Measurements from ENCODE around the gene ICA1. TPM values are rescaled to one million over a fixed set of nuclear protein-coding genes. Genes with fewer than 3 reads are reported as not detected.

Gene ICA1
- total RNA-seq, 1 donor from 2014 or later, result 13.1 TPM

GRCh38 chr7:8208816-8209215 is 53.2 kb downstream of the ICA1 start:
- no peaks in the 10 kb centered on the region for H3K36me3 ChIP-seq
- Mint-ChIP-seq H3K36me3 (no peaks in the 10 kb centered on the region), H3K9me3 (no peaks in the 10 kb centered on the region), H3K4me1 (peaks cover 52% of the 10 kb centered on the region), H3K4me3 (no peak overlapping the region), H3K27me3 (ENCODE audit: insufficient read depth, low read depth) (no peaks in the 10 kb centered on the region), H3K27ac (no peak overlapping the region)
- H2AFZ ChIP-seq (replicated peaks), result no peak overlapping the region
- H3K4me3 ChIP-seq, result no peak overlapping the region
- H3F3A ChIP-seq (ENCODE audit: low read depth), result no peaks in the 10 kb centered on the region
- peaks cover 43% of the 10 kb centered on the region for H3K4me1 ChIP-seq
- DNase-seq (ENCODE audit: low spot score), result no peak
- H3K27me3 ChIP-seq, result no peaks in the 10 kb centered on the region
- H3K9me3 ChIP-seq (ENCODE audit: low read depth), result no peaks in the 10 kb centered on the region
- no peaks in the 10 kb centered on the region for H3K79me2 ChIP-seq (ENCODE audit: low read depth)
- H3K9ac ChIP-seq, result no peak overlapping the region
- no peak for TF ChIP-seq EZH2 (IDR thresholded peaks at IDR 0.05)
- no peak for TF ChIP-seq EZH2phosphoT487 (IDR thresholded peaks at IDR 0.05)
- TF ChIP-seq CTCF (IDR thresholded peaks at IDR 0.05), result no peak
- no peak overlapping the region for H3K4me2 ChIP-seq
- H4K20me1 ChIP-seq (ENCODE audit: low read depth), result no peaks in the 10 kb centered on the region
- no peak overlapping the region for H3K27ac ChIP-seq

DNA sequence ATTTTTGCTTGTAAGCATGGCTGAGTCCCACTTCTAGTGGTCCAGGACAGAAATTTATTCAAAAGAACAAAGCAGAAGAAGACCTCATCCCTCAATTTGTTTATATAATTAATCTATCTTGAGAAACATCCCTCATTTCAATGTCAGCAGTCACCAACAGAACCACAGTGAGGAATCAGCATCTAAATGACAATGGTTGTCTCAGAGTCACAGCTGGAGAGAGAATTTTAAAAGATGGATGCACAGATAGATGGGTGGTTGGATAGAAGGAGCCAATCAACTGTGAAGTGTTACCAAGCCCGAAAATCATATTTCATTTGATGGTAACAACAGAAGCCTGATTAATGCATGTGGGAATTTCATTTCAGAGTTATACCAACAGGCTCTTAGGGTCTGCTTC is 55.0 kb downstream of the ICA1 start:
- no peaks in the 10 kb centered on the region for H3K27me3 Mint-ChIP-seq (ENCODE audit: insufficient read depth, low read depth)
- Histone ChIP-seq H3K79me2 (ENCODE audit: low read depth) (no peaks in the 10 kb centered on the region), H3K36me3 (no peaks in the 10 kb centered on the region), H3K27me3 (no peaks in the 10 kb centered on the region), H3K4me2 (no peak overlapping the region), H2AFZ (replicated peaks) (no peak overlapping the region), H3F3A (ENCODE audit: low read depth) (no peaks in the 10 kb centered on the region), H3K4me3 (no peak overlapping the region), H3K27ac (no peak overlapping the region), H3K9ac (no peak overlapping the region), H3K9me3 (ENCODE audit: low read depth) (no peaks in the 10 kb centered on the region), H3K4me1 (peaks cover 32% of the 10 kb centered on the region), H4K20me1 (ENCODE audit: low read depth) (no peaks in the 10 kb centered on the region)
- H3K4me1 Mint-ChIP-seq, result peaks cover 45% of the 10 kb centered on the region
- TF ChIP-seq CTCF (IDR thresholded peaks at IDR 0.05), result no peak
- no peak for TF ChIP-seq EZH2phosphoT487 (IDR thresholded peaks at IDR 0.05)
- DNase-seq (ENCODE audit: low spot score), result no peak
- no peak overlapping the region for H3K4me3 Mint-ChIP-seq
- H3K36me3 Mint-ChIP-seq, result no peaks in the 10 kb centered on the region
- peak overlapping the region; percentile 92 for H3K27ac Mint-ChIP-seq
- H3K9me3 Mint-ChIP-seq, result no peaks in the 10 kb centered on the region

DNA sequence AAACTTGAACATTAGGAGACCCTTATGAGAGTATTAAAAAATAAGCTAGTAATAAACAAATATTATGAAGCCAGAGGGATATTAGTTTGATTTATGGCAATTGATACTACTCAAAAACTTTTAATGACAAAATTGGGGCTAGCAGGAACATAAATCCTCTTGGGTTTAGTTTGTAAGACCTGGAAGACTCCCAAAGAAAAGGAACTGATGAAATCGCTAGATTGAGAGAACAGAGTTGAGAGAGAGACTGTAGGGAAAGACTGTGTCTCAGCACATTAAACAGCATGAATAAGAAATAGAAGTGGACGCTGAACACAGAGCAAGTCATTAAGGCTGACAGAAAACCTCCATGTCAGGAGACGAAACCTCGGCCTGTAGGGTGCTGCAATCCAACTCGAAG is 56.4 kb downstream of the ICA1 start:
- no peaks in the 10 kb centered on the region for H3K27me3 Mint-ChIP-seq (ENCODE audit: insufficient read depth, low read depth)
- H3F3A ChIP-seq (ENCODE audit: low read depth), result no peaks in the 10 kb centered on the region
- H3K4me3 Mint-ChIP-seq, result no peak overlapping the region
- no peak overlapping the region for H3K4me2 ChIP-seq
- TF ChIP-seq EZH2phosphoT487 (IDR thresholded peaks at IDR 0.05) (no peak), CTCF (IDR thresholded peaks at IDR 0.05) (no peak), EZH2 (IDR thresholded peaks at IDR 0.05) (no peak)
- no peak for DNase-seq (ENCODE audit: low spot score)
- no peak overlapping the region for H2AFZ ChIP-seq (replicated peaks)
- no peak overlapping the region for H3K4me3 ChIP-seq
- no peaks in the 10 kb centered on the region for H3K36me3 Mint-ChIP-seq
- no peaks in the 10 kb centered on the region for H3K9me3 ChIP-seq (ENCODE audit: low read depth)
- no peak overlapping the region for H3K27ac Mint-ChIP-seq
- H3K9ac ChIP-seq, result no peak overlapping the region
- H3K27me3 ChIP-seq, result no peaks in the 10 kb centered on the region
- peaks cover 32% of the 10 kb centered on the region for H3K4me1 ChIP-seq
- H3K27ac ChIP-seq, result no peak overlapping the region
- no peaks in the 10 kb centered on the region for H3K79me2 ChIP-seq (ENCODE audit: low read depth)
- H3K4me1 Mint-ChIP-seq, result peaks cover 41% of the 10 kb centered on the region
- H3K9me3 Mint-ChIP-seq, result no peaks in the 10 kb centered on the region
- H4K20me1 ChIP-seq (ENCODE audit: low read depth), result no peaks in the 10 kb centered on the region
- no peaks in the 10 kb centered on the region for H3K36me3 ChIP-seq

- Mint-ChIP-seq H3K27me3 (ENCODE audit: insufficient read depth, low read depth) (peaks cover 2% of the 10 kb centered on the region), H3K4me3 (no peak overlapping the region), H3K27ac (no peak overlapping the region), H3K4me1 (peaks cover 37% of the 10 kb centered on the region), H3K36me3 (no peaks in the 10 kb centered on the region), H3K9me3 (no peaks in the 10 kb centered on the region)
- Histone ChIP-seq H3K4me3 (no peak overlapping the region), H3K36me3 (no peaks in the 10 kb centered on the region), H2AFZ (replicated peaks) (no peak overlapping the region), H3K79me2 (ENCODE audit: low read depth) (no peaks in the 10 kb centered on the region), H3K9ac (no peak overlapping the region), H3K9me3 (ENCODE audit: low read depth) (no peaks in the 10 kb centered on the region), H3K4me1 (peaks cover 28% of the 10 kb centered on the region), H3F3A (ENCODE audit: low read depth) (no peaks in the 10 kb centered on the region), H4K20me1 (ENCODE audit: low read depth) (no peaks in the 10 kb centered on the region), H3K27ac (no peak overlapping the region), H3K4me2 (no peak overlapping the region), H3K27me3 (no peaks in the 10 kb centered on the region)
- TF ChIP-seq CTCF (IDR thresholded peaks at IDR 0.05), result no peak
- TF ChIP-seq EZH2phosphoT487 (IDR thresholded peaks at IDR 0.05), result no peak
- TF ChIP-seq EZH2 (IDR thresholded peaks at IDR 0.05), result no peak
- DNase-seq (ENCODE audit: low spot score), result no peak
Observed at GRCh38 chr7:8205031-8205387, 57.0 kb downstream of the ICA1 start.

All from neural progenitor cell (in vitro differentiated cells).